CD4-positive, alpha-beta T cell treated with Interleukin-6 at 100 ng/mL for 8 hours (primary cell): ENCODE results near the gene POMT1.
"Not testable (repeated sequence)": the region's sequence is repeated elsewhere in the genome, so short reads cannot be mapped to it uniquely, and the experiment has no call there.

Source experiments
- DNase-seq: peaks from one replicate; pipeline ENCODE4 v3.0.0-alpha.2; 2020; ENCODE audit warnings: mixed read lengths, low spot score

Gene POMT1

GRCh38 chr9:131496844-131497405 is 5.8 kb upstream of the POMT1 start:
- DNase-seq = no peak

GRCh38 chr9:131499254-131499767 is 3.4 kb upstream of the POMT1 start:
- no peak for DNase-seq

GRCh38 chr9:131500377-131500776 is 2.3 kb upstream of the POMT1 start:
- DNase-seq = peak; percentile 83

- peak; percentile 64 for DNase-seq
Observed at GRCh38 chr9:131500939-131501541, 1.7 kb upstream of the POMT1 start.

DNA sequence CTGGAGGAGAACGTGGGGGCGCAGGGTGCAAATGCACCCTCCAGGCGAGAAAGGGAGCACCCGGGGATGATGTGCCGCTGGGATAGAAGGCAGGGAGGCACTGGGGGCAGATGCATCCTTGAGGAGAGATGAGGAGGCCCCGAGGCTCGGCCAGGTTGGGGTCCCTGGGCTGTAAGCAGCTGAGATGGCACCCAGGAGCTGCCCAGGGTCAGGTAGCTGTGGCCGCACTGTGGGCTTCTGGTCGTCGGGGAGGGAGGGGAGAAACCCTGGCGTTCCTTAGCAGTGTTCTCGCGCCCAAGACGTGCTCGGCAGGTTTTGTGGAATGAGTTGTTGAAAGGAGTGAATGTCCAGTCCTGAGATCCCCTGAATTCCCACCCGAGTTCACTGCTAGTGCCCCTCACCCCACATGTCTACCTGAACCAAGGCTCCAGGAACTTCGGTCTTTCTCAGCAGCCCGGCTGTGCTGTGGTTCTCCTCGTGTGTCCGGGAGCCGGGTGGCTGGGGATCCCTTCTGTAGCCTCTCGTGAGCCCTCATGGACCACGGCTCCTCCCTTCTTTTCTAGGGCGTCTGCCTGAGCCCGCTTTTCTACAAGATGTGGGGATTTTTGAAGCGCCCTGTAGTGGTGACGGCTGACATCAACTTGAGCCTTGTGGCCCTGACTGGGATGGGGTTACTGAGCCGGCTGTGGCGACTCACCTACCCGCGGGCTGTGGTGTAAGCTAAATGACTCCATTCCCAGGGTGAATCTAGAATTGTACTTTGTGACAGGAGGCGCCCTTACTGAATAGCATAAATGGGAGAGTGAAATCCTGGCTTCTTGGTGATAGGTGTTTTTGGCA is 1.1 kb downstream of the POMT1 start:
- DNase-seq = peak; percentile 53

- DNase-seq = no peak
Observed at GRCh38 chr9:131505012-131505411, 2.3 kb downstream of the POMT1 start.

- DNase-seq = no peak
Observed at GRCh38 chr9:131511416-131511815, 8.7 kb downstream of the POMT1 start.

DNA sequence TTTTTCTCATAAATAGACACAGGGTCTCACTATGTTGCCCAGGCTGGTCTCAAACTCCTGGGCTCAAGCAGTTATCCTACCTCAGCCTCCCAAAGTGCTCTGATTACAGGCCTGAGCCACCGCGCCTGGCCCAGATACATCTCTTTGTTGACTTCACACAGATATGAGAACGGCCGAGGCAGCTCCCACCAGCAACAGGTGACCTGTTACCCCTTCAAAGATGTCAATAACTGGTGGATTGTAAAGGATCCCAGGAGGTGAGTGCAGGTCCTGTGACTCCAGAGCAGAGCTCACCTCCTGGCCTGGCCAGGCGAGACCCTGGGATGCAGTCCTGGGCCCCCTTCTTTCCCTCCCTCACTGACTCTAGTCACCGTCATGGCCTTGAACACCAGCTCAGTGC is 9.2 kb downstream of the POMT1 start:
- DNase-seq = no peak

DNA sequence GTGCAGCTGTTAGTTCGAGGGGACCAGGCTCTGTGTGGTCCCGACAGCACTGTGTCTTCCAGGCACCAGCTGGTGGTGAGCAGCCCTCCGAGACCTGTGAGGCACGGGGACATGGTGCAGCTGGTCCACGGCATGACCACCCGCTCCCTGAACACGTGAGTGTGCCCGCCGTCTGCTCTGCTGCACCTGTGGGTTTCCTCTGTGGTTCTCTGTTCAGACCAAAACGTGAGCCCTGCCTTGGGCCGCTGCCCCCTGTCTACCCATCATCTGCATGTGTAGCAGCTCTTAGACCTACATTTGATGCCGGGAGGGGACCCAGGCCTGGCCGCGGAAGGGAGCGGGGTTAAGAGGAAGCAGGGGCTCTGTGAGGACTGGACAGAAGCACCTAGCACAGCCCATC is 10.5 kb downstream of the POMT1 start:
- no peak for DNase-seq

DNA sequence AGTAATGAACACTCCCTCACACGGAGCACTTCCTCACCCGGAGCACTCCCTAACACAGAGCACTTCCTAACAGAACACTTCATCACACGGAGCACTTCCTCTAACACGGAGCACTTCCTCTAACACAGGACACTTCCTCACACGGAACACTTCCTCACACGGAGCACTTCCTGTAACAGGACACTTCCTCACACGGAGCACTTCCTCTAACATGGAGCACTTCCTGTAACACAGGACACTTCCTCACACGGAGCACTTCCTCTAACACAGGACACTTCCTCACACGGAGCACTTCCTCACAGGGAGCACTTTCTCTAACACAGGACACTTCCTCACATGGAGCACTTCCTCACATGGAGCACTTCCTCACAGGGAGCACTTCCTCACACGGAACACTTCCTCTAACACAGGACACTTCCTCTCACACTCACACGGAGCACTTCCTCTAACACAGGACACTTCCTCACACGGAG is 12.9 kb downstream of the POMT1 start:
- DNase-seq = not testable (repeated sequence)

GRCh38 chr9:131516100-131516499 is 13.4 kb downstream of the POMT1 start:
- DNase-seq = no peak

GRCh38 chr9:131516930-131517329 is 14.2 kb downstream of the POMT1 start:
- DNase-seq = no peak

GRCh38 chr9:131517761-131518190 is 15.1 kb downstream of the POMT1 start:
- no peak for DNase-seq

DNA sequence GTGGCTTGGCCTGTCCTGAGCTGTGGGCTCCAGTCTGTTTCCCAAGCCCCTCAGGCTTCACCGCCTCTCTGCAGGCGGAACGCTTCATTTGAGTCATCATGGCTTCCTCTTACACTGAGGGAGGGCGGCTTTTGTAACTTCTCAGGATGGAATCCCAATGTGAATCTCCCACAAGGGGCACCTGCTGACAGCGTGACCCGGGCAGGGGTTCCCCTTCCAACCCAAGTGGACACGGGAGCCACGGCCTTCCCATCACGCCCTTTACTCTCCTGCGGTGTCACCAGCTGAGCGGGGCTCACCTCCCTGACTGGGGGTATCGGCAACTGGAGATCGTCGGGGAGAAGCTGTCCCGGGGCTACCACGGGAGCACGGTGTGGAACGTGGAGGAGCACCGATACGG is 15.8 kb downstream of the POMT1 start:
- DNase-seq = no peak

DNA sequence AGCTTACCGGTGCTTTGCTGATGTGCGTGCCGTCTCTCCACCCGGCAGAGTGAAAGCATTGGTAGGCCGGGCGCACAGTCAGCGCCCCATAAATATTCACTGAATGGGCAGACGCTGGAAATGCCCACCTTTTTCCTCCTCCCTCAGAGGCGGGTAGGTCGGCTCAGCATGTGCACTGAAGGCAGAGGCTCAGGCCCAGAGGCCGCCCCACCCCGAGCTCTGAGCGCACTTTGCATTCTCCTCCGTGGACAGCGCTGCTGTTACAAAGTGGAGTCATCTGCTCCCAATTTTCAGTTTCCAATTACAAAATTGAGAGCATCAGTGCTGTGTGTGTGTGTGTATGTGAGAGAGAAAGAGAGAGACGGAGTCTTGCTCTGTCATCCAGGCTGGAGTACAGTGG is 17.8 kb downstream of the POMT1 start:
- no peak for DNase-seq

GRCh38 chr9:131521203-131521602 is 18.5 kb downstream of the POMT1 start:
- DNase-seq = no peak

DNA sequence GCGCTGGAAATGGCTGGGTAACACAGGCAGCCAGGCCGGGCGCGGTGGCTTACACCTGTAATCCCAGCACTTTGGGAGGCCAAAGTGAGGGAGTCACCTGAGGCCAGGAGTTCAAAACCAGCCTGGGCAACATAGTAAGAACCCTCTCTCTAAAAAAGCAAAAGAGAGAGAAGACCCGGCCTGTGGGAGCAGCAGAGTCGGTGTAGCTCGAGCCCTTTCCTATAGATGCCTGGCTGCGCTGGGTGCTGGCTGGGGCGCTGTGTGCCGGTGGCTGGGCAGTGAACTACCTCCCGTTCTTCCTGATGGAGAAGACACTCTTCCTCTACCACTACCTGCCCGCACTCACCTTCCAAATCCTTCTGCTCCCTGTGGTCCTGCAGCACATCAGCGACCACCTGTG is 19.1 kb downstream of the POMT1 start:
- DNase-seq = no peak

DNA sequence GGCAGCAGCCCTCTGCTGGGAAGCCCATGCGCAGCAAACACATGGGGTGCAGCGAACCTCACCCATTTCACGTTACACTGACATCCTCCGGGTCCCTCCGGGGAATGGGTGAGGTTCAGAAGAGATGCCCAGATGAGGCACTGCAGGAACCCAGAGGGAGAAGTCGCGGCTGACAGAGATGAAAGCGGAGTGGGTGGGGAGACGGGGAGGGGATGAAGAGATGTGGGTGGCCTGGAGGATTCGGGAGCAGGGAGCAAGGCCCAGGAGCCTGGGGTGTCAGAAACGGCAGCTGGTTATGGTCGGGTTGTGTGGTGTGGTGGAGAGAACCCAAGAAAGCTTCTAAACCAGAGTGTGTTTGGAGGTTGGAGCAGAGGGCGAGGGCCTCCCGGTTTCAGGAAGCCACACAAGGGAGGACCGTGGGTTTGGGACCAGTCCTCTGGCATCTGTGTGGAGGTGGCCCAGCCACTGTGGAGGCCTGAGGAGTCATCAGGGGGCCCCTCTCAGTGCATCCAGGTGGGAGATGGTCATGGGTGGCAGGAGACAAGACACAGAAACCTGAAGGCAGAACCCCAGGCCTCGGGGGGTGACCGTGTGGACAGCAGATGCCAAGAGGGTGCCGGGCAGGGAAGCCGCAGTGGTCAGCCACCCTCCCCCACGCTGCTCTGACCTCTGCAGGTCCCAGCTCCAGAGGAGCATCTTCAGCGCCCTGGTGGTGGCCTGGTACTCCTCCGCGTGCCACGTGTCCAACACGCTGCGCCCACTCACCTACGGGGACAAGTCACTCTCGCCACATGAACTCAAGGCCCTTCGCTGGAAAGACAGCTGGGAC is 19.8 kb downstream of the POMT1 start:
- no peak for DNase-seq

- DNase-seq = no peak
Observed at GRCh38 chr9:131523086-131523388, 20.3 kb downstream of the POMT1 start.

DNA sequence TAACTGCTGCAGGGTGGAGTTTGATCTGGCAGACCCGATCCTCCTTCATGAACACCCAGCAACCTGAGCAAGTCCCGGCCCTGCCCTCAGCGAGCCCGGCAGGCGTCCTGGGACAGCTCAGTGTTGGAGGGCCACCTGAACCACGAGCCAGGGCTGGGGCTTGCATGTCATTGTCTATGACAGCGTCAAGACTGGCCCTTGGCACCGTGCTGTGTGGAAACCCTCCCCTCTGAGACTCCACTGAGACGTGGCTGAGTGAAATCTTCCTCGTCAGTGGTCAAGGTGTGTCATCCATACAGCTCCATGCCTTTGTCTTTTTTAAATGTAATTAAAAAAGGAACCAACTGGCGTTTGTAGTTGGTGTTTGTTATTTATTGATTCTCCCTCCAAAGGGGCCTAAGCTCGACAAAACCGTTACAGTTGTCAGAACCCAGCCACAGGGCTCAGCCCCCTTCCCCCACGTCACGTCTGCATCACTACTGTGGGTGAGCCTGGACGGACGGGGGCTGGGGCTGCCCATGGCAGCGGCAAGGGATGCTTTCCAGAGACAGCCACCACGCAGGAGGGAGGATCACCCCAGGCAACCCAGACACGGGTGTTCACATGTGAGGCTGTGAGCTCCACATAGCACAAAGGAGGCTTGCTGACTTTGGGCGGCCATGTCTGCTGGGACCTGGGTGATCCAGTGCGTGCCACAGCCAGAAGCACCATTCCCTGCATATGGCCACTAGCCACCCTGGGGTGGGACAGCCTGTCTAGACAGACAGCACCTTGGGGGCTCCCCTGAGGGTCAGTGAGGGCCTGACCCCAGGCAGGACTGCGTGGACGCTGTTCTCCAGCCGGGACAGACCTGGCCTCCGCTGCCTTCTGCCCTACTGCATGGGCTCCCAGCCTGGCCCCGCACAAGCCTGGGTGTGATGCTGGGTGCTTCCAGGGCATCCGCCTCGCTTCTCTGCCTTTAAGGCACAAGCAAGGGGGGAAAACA is 21.0 kb downstream of the POMT1 start:
- no peak for DNase-seq
